ENCODE results near the gene CRTC1. TPM values are rescaled to one million over a fixed set of nuclear protein-coding genes. Genes with fewer than 3 reads are reported as not detected.
"Not testable (repeated sequence)": the region's sequence is repeated elsewhere in the genome, so short reads cannot be mapped to it uniquely, and the experiment has no call there.

CRTC1 gene
- total RNA-seq, 2 experiments from 2014 or later = 5.6 to 6.3 TPM

DNA sequence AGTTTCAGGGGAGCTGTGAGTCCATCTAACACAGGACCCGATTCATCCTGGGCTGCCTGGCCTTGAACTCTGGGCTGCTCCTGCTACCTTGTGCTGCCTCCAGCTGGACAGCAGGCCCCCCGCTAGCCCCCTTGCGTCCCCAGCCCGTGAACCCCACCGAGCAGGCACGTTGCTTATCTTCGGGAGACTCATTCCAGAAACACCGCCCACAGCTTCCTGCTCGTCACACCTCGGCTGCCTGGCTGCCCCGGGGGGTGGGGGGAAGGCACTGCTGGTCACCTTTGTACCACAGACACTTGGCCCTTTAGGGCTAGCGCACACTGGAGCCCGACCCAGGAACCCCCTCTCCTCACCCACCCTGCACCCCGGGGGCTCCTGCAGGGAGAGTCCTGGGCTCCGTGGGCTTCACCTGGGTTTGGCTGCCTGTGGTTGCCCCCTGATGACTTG is 48.1 kb downstream of the CRTC1 start:
- H3K27me3 Mint-ChIP-seq = no peaks in the 10 kb centered on the region
- no peaks in the 10 kb centered on the region for H3K36me3 Mint-ChIP-seq
- ChIA-PET POLR2A (no interaction called here), CTCF (no interaction called here)
- intact Hi-C loops (cut with micrococcal nuclease) = no loop called here
- no peak overlapping the region for H3K27ac Mint-ChIP-seq
- DNase-seq = peak; percentile 51
- H3K4me1 Mint-ChIP-seq (ENCODE audit: low read depth) = peaks cover 5% of the 10 kb centered on the region
- no peak overlapping the region for H3K4me3 Mint-ChIP-seq
- H3K9me3 Mint-ChIP-seq = no peaks in the 10 kb centered on the region

DNA sequence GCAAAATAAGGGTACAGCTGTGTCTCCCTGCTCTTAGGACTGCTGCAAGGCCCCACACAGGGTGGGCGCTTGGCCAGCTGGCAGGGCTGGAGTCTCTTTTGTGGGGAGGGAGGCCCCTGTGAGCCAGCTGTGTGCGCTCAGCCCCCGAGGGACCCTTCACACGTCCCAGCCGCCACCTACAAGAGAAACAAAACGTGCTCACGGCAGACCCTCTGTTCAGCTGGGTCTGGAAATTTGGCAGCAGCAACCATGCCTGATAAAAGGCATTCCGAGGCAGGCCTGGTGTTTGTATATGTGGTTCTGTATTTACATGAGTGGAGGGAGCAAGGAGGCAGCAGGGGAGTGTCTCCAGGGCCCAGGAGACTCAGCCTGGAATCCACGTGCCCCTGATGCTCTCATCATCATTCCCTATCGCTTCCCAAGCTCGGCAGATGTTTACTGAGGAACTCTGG is 49.7 kb downstream of the CRTC1 start:
- no peak for DNase-seq
- Mint-ChIP-seq H3K27ac (no peak overlapping the region), H3K27me3 (no peaks in the 10 kb centered on the region), H3K4me1 (ENCODE audit: low read depth) (peaks cover 5% of the 10 kb centered on the region), H3K36me3 (no peaks in the 10 kb centered on the region), H3K4me3 (no peak overlapping the region), H3K9me3 (no peaks in the 10 kb centered on the region)
- intact Hi-C loops (cut with micrococcal nuclease) = no loop called here
- POLR2A ChIA-PET = no interaction called here
- CTCF ChIA-PET = no interaction called here

DNA sequence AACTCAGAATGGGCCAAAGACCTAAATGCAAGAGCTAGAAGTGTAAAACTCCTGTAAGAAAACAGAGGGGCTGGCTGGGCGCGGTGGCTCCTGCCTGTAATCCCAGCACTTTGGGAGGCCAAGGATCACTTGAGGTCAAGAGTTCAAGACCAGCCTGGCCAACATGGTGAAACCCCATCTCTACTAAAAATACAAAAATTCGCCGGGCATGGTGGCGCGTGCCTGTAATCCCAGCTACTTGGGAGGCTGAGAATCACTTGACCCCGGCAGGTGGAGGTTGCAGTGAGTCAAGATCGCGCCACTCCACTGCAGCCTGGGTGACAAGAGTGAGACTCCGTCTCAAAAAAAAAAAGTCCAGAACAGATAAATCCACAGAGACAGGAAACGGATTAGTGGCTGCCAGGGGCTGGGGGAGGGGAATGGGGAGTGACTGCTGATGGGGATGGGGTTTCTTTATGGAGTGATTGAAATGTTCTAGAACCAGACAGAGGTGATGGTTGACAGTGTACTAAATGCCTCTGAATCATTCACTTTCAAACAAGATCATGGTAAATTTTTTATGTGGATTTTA is 50.4 kb downstream of the CRTC1 start:
- H3K4me3 Mint-ChIP-seq; H3K27ac Mint-ChIP-seq; H3K4me1 Mint-ChIP-seq (ENCODE audit: low read depth); H3K36me3 Mint-ChIP-seq; H3K27me3 Mint-ChIP-seq; DNase-seq; POLR2A ChIA-PET; H3K9me3 Mint-ChIP-seq; intact Hi-C loops (cut with micrococcal nuclease): not testable (repeated sequence)
- CTCF ChIA-PET = interaction anchor here (0.6 to 0.7 kb wide), 2 partner anchors 155 to 253 kb away, joined by 3 to 5 read pairs; no protein-coding TSS in a partner anchor

DNA sequence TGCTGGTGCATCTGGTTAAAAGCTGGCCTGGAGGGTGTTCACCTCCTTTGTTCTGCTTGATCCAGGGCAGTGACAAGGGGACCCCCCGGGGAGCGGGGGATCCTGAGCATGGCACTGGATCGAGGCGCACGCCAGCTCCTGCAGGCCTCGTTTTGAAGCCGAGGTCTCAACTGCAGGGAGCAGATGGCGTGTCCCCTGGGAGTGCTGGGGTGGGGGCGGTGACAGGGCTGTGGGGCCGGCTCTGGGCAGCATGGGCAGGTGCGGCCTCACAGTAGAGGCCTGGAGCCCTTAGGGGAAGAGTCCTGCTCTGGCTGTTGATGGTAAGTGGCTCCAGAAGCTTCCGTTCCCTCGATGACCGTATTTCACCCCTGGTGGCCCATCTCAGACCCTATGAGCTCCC is 51.8 kb downstream of the CRTC1 start:
- Mint-ChIP-seq H3K27me3 (no peaks in the 10 kb centered on the region), H3K27ac (no peak overlapping the region), H3K36me3 (no peaks in the 10 kb centered on the region), H3K9me3 (no peaks in the 10 kb centered on the region), H3K4me3 (no peak overlapping the region), H3K4me1 (ENCODE audit: low read depth) (peaks cover 5% of the 10 kb centered on the region)
- DNase-seq = no peak
- ChIA-PET CTCF (no interaction called here), POLR2A (no interaction called here)
- intact Hi-C loops (cut with micrococcal nuclease) = no loop called here

DNA sequence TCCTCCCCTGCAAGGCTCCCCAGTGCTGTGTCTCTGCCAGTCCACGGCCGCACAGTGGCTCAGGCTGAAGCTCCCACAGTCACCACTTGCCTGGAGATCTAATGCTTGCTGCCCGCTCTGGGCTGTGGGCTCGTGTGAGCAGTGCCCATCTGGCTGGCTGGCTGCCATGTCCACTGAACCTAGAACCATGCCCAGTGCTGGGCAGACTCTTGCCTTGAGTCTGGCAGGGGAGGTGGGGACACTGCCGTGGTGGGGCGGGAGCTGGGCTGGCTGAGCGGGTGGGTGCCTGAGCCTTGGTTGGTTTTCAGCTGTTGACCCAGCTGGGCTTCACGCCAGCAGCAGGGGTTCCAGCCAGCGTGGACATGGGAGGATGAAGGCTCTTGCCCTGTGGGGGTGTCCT is 52.3 kb downstream of the CRTC1 start:
- Mint-ChIP-seq H3K9me3 (no peaks in the 10 kb centered on the region), H3K36me3 (no peaks in the 10 kb centered on the region), H3K4me3 (no peak overlapping the region), H3K4me1 (ENCODE audit: low read depth) (peaks cover 5% of the 10 kb centered on the region), H3K27me3 (no peaks in the 10 kb centered on the region), H3K27ac (no peak overlapping the region)
- no peak for DNase-seq
- intact Hi-C loops (cut with micrococcal nuclease) = no loop called here
- CTCF ChIA-PET = no interaction called here
- POLR2A ChIA-PET = no interaction called here

DNA sequence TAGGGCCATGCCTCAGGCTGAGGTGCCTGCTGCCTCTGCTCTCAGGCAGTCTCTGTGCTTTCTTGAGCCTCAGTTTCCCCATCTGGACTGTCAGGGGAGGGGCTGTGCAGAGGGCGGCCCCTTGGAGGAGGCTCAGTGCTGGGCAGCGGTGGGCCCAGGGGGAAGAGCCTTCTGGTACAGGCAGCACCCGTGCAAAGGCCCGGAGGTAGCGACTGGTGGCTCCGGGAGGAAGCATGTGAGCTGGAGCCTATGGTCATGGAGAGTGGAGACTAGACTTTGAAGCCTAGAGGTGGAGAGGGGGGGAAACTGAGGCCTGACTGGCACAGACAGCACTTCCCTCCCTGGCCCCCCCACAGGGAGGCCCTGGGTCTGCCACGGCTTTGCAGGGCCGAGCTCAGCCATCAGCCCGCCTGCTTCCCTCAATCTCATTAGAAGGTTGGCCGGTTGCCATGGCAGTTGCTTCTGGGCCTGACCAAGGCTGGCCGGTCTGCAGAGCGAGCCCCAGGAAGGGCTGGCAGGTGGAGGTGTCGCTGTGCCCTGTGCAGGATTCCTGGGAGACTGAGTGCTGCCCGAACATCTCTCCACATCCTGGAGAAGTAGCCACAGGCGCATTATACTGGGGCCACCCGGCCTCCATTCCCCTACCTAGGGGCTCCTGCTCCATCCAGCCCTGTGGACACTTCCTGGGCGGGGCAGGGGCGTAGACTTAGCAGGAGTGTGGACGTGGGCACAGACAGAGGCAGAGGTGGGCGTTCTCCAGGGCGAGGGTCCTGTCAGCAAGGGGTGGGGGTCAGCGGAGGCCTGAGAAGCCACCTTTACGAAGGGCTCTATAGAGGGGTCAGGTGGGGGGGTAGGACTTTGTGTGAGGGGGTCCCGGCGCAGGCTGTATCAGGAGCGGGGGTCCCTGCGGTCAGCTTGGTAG is 53.2 kb downstream of the CRTC1 start:
- Mint-ChIP-seq H3K27ac (no peak overlapping the region), H3K36me3 (no peaks in the 10 kb centered on the region), H3K4me1 (ENCODE audit: low read depth) (no peaks in the 10 kb centered on the region), H3K27me3 (no peaks in the 10 kb centered on the region), H3K9me3 (no peaks in the 10 kb centered on the region), H3K4me3 (no peak overlapping the region)
- CTCF ChIA-PET = no interaction called here
- DNase-seq = no peak
- intact Hi-C loops (cut with micrococcal nuclease) = no loop called here
- POLR2A ChIA-PET = interaction anchor here (1.1 kb wide), 1 partner anchor 104 kb away, joined by 3 read pairs; no protein-coding TSS in a partner anchor

DNA sequence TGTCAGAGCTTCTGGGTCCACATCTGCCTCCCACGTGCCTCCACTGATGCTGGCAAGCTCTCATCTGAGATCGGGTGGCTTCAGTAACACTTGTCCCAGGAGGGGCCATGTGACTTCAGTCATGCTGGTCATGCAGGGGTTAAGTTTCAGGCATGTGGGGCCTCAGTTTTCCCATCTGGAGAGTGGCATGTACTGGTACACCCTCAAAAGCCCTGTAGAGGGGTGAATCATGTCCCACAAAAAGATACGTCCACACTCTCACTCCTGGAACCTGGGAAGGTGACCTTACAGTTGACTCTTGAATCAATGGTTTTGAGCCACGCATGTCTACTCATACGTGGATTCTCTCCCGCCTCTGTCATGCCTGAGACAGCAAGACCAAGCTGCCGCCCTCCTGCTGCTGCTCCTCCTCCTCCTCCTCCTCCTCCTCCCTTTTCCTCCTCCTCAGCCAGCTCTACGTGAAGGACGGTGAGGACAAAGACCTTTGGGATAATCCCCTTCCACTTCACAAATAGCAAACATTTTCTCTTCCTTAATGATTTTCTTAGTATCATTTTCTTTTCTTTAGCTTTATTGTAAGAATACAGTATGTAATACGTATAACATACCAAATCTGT is 54.0 kb downstream of the CRTC1 start:
- intact Hi-C loops (cut with micrococcal nuclease) = no loop called here
- CTCF ChIA-PET = no interaction called here
- no peak overlapping the region for H3K27ac Mint-ChIP-seq

DNA sequence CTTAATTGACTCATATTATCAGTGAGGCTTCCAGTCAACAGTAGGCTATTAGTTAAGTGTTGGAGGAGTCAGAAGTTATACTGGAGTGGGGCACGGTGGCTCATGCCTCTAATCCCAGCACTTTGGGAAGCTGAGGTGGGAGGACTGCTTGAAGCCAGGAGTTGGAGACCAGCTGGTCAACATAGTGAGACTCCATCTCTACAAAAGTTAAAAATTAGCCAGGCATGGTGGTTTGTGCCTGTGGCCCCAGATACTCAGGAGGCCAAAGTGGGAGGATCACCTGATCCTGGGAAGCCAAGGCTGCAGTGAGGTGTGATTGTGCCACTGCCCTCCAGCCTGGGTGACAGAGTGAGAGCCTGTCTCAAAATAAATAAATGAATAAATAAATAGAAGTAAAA is 54.5 kb downstream of the CRTC1 start:
- Mint-ChIP-seq H3K4me1 (ENCODE audit: low read depth) (no peaks in the 10 kb centered on the region), H3K4me3 (no peak overlapping the region), H3K27ac (no peak overlapping the region), H3K9me3 (no peaks in the 10 kb centered on the region), H3K27me3 (no peaks in the 10 kb centered on the region), H3K36me3 (no peaks in the 10 kb centered on the region)
- no peak for DNase-seq
- intact Hi-C loops (cut with micrococcal nuclease) = no loop called here
- CTCF ChIA-PET = no interaction called here
- POLR2A ChIA-PET = interaction anchor here (1.1 kb wide), 1 partner anchor 103 kb away, joined by 3 read pairs; no protein-coding TSS in a partner anchor

More for the DNA sequence above, 54.0 kb downstream of the CRTC1 start:
- DNase-seq = no peak
- POLR2A ChIA-PET = interaction anchor here (1.1 kb wide), 1 partner anchor 103 kb away, joined by 3 read pairs; no protein-coding TSS in a partner anchor
- Mint-ChIP-seq H3K4me3 (no peak overlapping the region), H3K36me3 (no peaks in the 10 kb centered on the region), H3K27me3 (no peaks in the 10 kb centered on the region), H3K4me1 (ENCODE audit: low read depth) (no peaks in the 10 kb centered on the region), H3K9me3 (no peaks in the 10 kb centered on the region)

DNA sequence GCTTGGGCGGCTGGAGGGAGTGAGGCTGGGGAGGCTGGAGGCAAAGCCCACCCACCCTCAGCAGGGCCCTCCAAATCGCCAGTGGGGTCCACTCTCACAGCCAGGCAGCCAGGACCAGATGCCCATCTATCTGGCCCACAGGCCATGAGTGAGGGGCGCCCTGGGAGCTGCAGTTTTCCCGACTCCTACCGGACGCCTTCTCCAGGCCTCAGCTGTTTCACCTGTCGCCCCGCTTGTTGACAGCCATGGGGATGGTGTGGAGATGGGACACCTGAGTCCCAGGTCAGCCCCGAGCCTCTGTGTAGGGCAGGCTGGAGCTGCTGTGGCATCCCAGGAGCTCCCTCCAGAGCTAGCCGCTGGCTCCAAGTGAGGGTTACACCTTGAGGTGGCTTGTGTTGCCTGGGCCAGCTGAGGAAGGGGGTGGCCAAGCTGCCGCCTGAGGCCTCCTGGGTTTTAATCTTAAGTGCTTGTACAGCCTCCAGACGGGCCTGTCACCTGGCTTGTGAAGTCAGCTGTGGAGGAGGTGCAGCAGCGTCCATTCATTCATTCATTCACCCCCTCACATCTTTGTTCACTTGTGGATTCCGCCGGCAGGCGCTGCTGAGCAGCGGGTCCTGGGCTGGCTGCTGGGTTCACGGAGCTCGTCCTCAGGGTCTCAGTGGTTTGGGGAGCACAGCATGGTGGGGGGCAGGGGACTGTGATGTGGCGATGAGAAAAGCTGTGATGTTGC is 55.6 kb downstream of the CRTC1 start:
- H3K4me1 Mint-ChIP-seq (ENCODE audit: low read depth) = no peaks in the 10 kb centered on the region
- POLR2A ChIA-PET = no interaction called here
- H3K36me3 Mint-ChIP-seq = no peaks in the 10 kb centered on the region
- CTCF ChIA-PET = no interaction called here
- H3K9me3 Mint-ChIP-seq = no peaks in the 10 kb centered on the region
- no peak overlapping the region for H3K4me3 Mint-ChIP-seq
- no peak overlapping the region for H3K27ac Mint-ChIP-seq
- DNase-seq = no peak
- no peaks in the 10 kb centered on the region for H3K27me3 Mint-ChIP-seq
- intact Hi-C loops (cut with micrococcal nuclease) = no loop called here

DNA sequence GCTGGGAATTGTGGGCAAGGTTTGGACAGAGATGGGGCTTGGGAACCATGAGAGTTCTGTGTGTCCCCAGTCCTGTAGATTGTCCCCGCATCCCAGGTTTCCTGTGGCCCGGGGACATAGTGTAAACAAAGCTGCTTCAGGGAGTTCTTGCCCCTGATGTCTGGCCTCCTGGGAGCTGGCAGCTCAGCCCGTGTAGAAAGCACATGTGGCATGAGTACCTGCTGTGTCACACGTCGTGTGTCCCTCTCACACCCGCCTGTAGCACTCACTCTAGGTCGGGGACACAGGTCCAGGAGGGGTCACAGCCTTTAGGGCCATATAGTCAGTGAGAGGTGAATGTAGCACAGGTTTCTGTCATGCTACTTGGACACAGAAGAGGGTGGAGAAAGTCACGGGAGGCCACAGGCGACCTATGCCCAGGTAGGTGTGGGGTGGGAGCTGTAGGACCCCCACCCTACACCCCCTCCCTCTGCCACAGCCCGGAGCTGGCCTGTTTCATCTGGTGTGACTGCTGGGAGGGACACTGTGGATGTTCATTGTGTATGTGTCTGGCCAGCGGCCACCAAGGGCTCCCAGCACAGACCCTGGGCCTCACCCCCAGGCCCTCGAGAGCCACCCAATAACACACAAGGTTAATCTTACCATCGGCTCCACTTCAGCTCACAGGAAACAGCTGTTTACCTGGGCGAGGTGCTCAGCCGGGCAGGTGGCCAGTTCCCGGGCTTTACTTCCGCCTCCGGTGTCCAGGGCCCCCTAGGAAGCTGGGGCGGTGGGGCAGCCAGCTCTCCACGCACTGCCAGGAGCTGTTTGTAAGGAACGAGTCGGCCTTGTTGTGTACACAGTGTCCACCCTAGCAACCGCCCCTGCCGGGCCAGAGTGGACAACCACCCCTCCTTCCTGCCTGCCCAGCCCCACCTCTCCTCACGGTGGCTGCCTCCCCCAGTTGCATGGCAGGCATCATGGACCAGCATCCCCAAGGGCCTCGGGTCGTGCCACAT is 57.9 kb downstream of the CRTC1 start:
- no peaks in the 10 kb centered on the region for H3K9me3 Mint-ChIP-seq
- CTCF ChIA-PET = no interaction called here
- no peak for DNase-seq
- no peaks in the 10 kb centered on the region for H3K27me3 Mint-ChIP-seq
- H3K36me3 Mint-ChIP-seq = no peaks in the 10 kb centered on the region
- H3K4me3 Mint-ChIP-seq = no peak overlapping the region
- no peak overlapping the region for H3K27ac Mint-ChIP-seq
- intact Hi-C loops (cut with micrococcal nuclease) = no loop called here
- POLR2A ChIA-PET = no interaction called here
- no peaks in the 10 kb centered on the region for H3K4me1 Mint-ChIP-seq (ENCODE audit: low read depth)

DNA sequence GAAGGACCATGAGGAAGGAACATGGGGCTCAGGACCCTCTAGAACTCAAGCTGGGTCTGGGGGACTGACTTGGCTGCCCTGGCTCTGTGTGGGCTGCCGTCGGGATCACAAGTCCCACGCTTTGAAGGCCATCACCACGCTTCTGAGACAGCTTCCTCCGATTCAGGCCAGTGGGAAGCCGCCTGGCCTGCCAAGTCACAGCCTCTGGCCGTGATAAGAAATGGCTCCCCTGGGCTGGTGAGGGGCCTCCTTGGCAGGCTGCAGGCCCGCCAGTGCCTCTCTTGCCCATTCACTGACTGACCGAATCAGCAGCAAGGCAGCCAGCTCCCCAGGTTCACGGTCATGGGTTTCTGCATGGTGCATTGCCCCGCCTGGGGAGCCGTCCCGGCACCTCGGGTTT is 58.8 kb downstream of the CRTC1 start:
- ChIA-PET CTCF (no interaction called here), POLR2A (no interaction called here)
- Mint-ChIP-seq H3K9me3 (no peaks in the 10 kb centered on the region), H3K4me1 (ENCODE audit: low read depth) (no peaks in the 10 kb centered on the region), H3K4me3 (no peak overlapping the region), H3K27ac (no peak overlapping the region), H3K27me3 (no peaks in the 10 kb centered on the region), H3K36me3 (no peaks in the 10 kb centered on the region)
- no peak for DNase-seq
- intact Hi-C loops (cut with micrococcal nuclease) = no loop called here

All from activated CD4-positive, alpha-beta memory T cell treated with anti-CD3 and anti-CD28 coated beads for 36 hours (primary cell).